Endothelial cell of umbilical vein (primary cell): ENCODE data around the gene DSCAML1. TPM values are rescaled to one million over a fixed set of nuclear protein-coding genes. Genes with fewer than 3 reads are reported as not detected.

Experiments used
- BruUV-seq: library from RNA; stranded (reverse); fragments of 400-500 nt; replicated peaks from 2 replicates; lab custom pipeline; 2021; lab: Mats Ljungman, UMichigan
- CTCF ChIA-PET: fragments of 300-600, 350-600 bp; sonication (Branson Sonifier 250); formaldehyde crosslinking; loops from one replicate; lab custom pipeline; 2021; ENCODE audit warnings: antibody characterized with exemption, inconsistent platforms; lab: Charles Lee
- POLR2A ChIA-PET: fragments of 300-600, 350-600 bp; sonication (Branson Sonifier 250); formaldehyde crosslinking; loops from one replicate; lab custom pipeline; 2021; ENCODE audit warnings: antibody characterized with exemption, inconsistent platforms; lab: Charles Lee
- DNase-seq: peaks from one replicate; pipeline ENCODE4 v3.0.0-alpha.2; 2011; ENCODE audit warnings: low read depth, low spot score
- FAIRE-seq: peaks from 2 replicates; lab custom pipeline; 2011; peaks lifted over from hg19 to GRCh38; lab: Jason Lieb, UNC
- H2AFZ ChIP-seq: 2 replicates; pipeline ENCODE4 v1.6.0; 2012; ENCODE audit warnings: low read depth, low read length, control low read depth, inconsistent platforms
- H3K27ac ChIP-seq: 2 replicates; pipeline ENCODE4 v1.5.1; 2011; ENCODE audit warnings: low read depth, mild to moderate bottlenecking, control low read depth, low read length, moderate library complexity; ENCODE audit not compliant: insufficient read depth
- H3K27me3 ChIP-seq, 2 experiments: 2 replicates each; pipeline versions ENCODE4 v1.6.0 to v1.6.1; 2011; ENCODE audit warnings: low read length in 2 of 2, mixed read lengths in 1 of 2; ENCODE audit not compliant: control insufficient read depth in 2 of 2, insufficient read depth in 2 of 2
- H3K36me3 ChIP-seq, 2 experiments: 2 replicates in 1 of 2; 3 replicates in 1 of 2; pipeline ENCODE4 v1.5.1; 2011; ENCODE audit warnings: low read length in 2 of 2, mild to moderate bottlenecking in 1 of 2, moderate library complexity in 1 of 2; ENCODE audit not compliant: control insufficient read depth in 2 of 2, insufficient read depth in 2 of 2; ENCODE audit errors: extremely low read depth in 1 of 2
- H3K4me1 ChIP-seq: 3 replicates; pipeline ENCODE4 v1.5.1; 2011; ENCODE audit warnings: mild to moderate bottlenecking, low read length; ENCODE audit not compliant: control insufficient read depth, insufficient read depth; ENCODE audit errors: extremely low read depth
- H3K4me2 ChIP-seq: 2 replicates; pipeline ENCODE4 v1.6.1; 2011; ENCODE audit warnings: low read length, control low read depth, mixed read lengths; ENCODE audit not compliant: insufficient read depth
- H3K4me3 ChIP-seq, 3 experiments: fragments of 200-600 bp in 1 of 3; sonication (generic), shearing (Covaris generic) in 1 of 3; replicated peaks in 1 of 3; 2 replicates each; pipeline ENCODE4 v1.5.1; 2011 to 2016; ENCODE audit warnings: control low read depth in 3 of 3, low read length in 3 of 3, mild to moderate bottlenecking in 2 of 3, inconsistent platforms in 1 of 3, low read depth in 1 of 3, moderate library complexity in 1 of 3; ENCODE audit not compliant: insufficient read depth in 1 of 3
- H3K79me2 ChIP-seq: 2 replicates; pipeline ENCODE4 v1.6.0; 2012; ENCODE audit warnings: low read length, inconsistent platforms; ENCODE audit not compliant: control insufficient read depth, insufficient read depth
- H3K9ac ChIP-seq: replicated peaks from 2 replicates; pipeline ENCODE3; 2011; ENCODE audit warnings: low read length, control low read depth; ENCODE audit not compliant: insufficient read depth; ENCODE audit errors: extremely low read depth
- H3K9me1 ChIP-seq: replicated peaks from 3 replicates; pipeline ENCODE4 v1.6.0; 2011; ENCODE audit warnings: mild to moderate bottlenecking, low read length; ENCODE audit not compliant: control insufficient read depth, insufficient read depth; ENCODE audit errors: extremely low read depth
- H3K9me3 ChIP-seq: replicated peaks from 2 replicates; pipeline ENCODE4 v1.5.1; 2012; ENCODE audit warnings: low read length, inconsistent platforms; ENCODE audit not compliant: control insufficient read depth, insufficient read depth
- H4K20me1 ChIP-seq: replicated peaks from 2 replicates; pipeline ENCODE3; 2011; ENCODE audit warnings: mild to moderate bottlenecking, low read length; ENCODE audit not compliant: control insufficient read depth, insufficient read depth; ENCODE audit errors: extremely low read depth
- CTCF ChIP-seq, 2 donors: IDR thresholded peaks; 1 replicate in 1 of 2; 2 replicates in 1 of 2; pipeline ENCODE4 v1.5.1; 2011; ENCODE audit warnings: low read length in 2 of 2, mild to moderate bottlenecking in 2 of 2, moderate library complexity in 2 of 2, control low read depth in 1 of 2, inconsistent platforms in 1 of 2, low read depth in 1 of 2; ENCODE audit not compliant: insufficient read depth in 1 of 2; ENCODE audit errors: extremely low read depth in 1 of 2
- EZH2 ChIP-seq: IDR thresholded peaks from 2 replicates; pipeline ENCODE4 v1.6.1; 2012; ENCODE audit warnings: borderline replicate concordance, low read depth, mild to moderate bottlenecking, moderate library complexity, low read length, inconsistent platforms; ENCODE audit not compliant: severe bottlenecking
- FOS ChIP-seq: IDR thresholded peaks from 2 replicates; pipeline ENCODE4 v1.6.1; 2011; ENCODE audit warnings: mild to moderate bottlenecking, low read length, moderate library complexity, borderline replicate concordance; ENCODE audit not compliant: insufficient read depth
- GATA2 ChIP-seq: IDR thresholded peaks from 2 replicates; pipeline ENCODE4 v1.7.0; 2011; ENCODE audit warnings: low read depth, mild to moderate bottlenecking, moderate library complexity, mixed read lengths, low read length; ENCODE audit not compliant: insufficient read length, insufficient read depth
- JUN ChIP-seq: IDR thresholded peaks from 2 replicates; pipeline ENCODE4 v1.6.1; 2011; ENCODE audit warnings: borderline replicate concordance, low read depth; ENCODE audit not compliant: insufficient read length, insufficient read depth
- MAX ChIP-seq: IDR thresholded peaks from 2 replicates; pipeline ENCODE4 v1.6.1; 2011; ENCODE audit not compliant: insufficient read depth, insufficient read length
- MYC ChIP-seq: IDR thresholded peaks from one replicate; pipeline ENCODE4 v1.6.1; 2011; ENCODE audit warnings: mild to moderate bottlenecking, low read depth, low read length
- POLR2A ChIP-seq: IDR thresholded peaks from 2 replicates; pipeline ENCODE4 v1.6.1; 2012; ENCODE audit warnings: low read depth, mild to moderate bottlenecking, control low read depth, low read length
- POLR2AphosphoS5 ChIP-seq: IDR thresholded peaks from 2 replicates; pipeline ENCODE4 v1.6.1; 2012; ENCODE audit warnings: low read depth, mild to moderate bottlenecking, control low read depth, low read length, moderate library complexity; ENCODE audit not compliant: insufficient read depth
- dilution Hi-C: fragments of 300-500 bp; cut with MboI; formaldehyde crosslinking; loops from one replicate; pipeline ENCODE4 v1.15.0; 2019; ENCODE audit warnings: low sequenced_read_pairs; ENCODE audit not compliant: extremely low pct_ligation_motif_present
- intact Hi-C: fragments of 100-400 bp; cut with micrococcal nuclease; formaldehyde crosslinking; loops from one replicate; pipeline ENCODE4 v1.10.0; 2022
- polyA plus RNA-seq, 4 experiments: library from polyadenylated mRNA; depleted of rRNA in 3 of 4; stranded (reverse) in 3 of 4; unstranded in 1 of 4; fragments of >200 nt; gene quantifications; 2 replicates each; pipeline versions ENCODE4 v1.2.1 to v1.2.3, GENCODE V29; 2011 to 2012; ENCODE audit warnings: missing spikeins in 1 of 4
- total RNA-seq: library from RNA; stranded (reverse); gene quantifications from 2 replicates; pipeline ENCODE4 v1.2.3, GENCODE V29; 2021

Gene DSCAML1
- total and polyA plus RNA-seq, 2 donors (not counting 3 experiments of a cell fraction or from before 2014, with no cell fraction given) = not detected

GRCh38 chr11:117495357-117495756 is 301.7 kb downstream of the DSCAML1 start:
- POLR2A ChIA-PET = no interaction called here
- FAIRE-seq = no peak
- BruUV-seq = no TSS peak

More at GRCh38 chr11:117495357-117495756, 301.7 kb downstream of the DSCAML1 start:
- peaks cover 2 to 6% of the 10 kb centered on the region in 2 experiments for H3K27me3 ChIP-seq
- dilution Hi-C loops (no loop called here), intact Hi-C loops (no loop called here)
- no peaks in the 10 kb centered on the region for H3K36me3 ChIP-seq
- CTCF ChIA-PET = no interaction called here
- no peaks in the 10 kb centered on the region for H3K4me1 ChIP-seq
- no peak overlapping the region for H3K4me3 ChIP-seq
- H4K20me1 ChIP-seq = no peaks in the 10 kb centered on the region
- no peak overlapping the region for H2AFZ ChIP-seq
- H3K27ac ChIP-seq = no peak overlapping the region
- no peak for DNase-seq
- H3K9ac ChIP-seq = no peak overlapping the region
- H3K79me2 ChIP-seq = no peaks in the 10 kb centered on the region
- H3K9me3 ChIP-seq = no peaks in the 10 kb centered on the region
- H3K9me1 ChIP-seq = no peaks in the 10 kb centered on the region
- H3K4me2 ChIP-seq = no peak overlapping the region
- TF ChIP-seq GATA2 = no peak
- no peak for TF ChIP-seq FOS
- TF ChIP-seq MYC = no peak
- no peak for TF ChIP-seq CTCF (IDR thresholded peaks at IDR 0.05; ENCODE audit: extremely low read depth in 1 of 2, insufficient read depth in 1 of 2, low read depth in 1 of 2, low read length in 2 of 2)
- no peak for TF ChIP-seq EZH2
- TF ChIP-seq MAX = no peak
- no peak for TF ChIP-seq POLR2A
- no peak for TF ChIP-seq POLR2AphosphoS5
- no peak for TF ChIP-seq JUN
